Activated T-helper 1 cell treated with anti-CD3 and anti-CD28 coated beads, Interleukin-12 subunit alpha, Interleukin-12 subunit beta, Interleukin-2, Interleukin-4 antibody, amounts not matched to agents 30 ng/mL and 10 ng/mL and 1 ng/mL, durations not matched to agents 14 hours and 24 hours and 36 hours (primary cell): ENCODE measurements around the gene SPHK2. TPM values are rescaled to one million over a fixed set of nuclear protein-coding genes. Genes with fewer than 3 reads are reported as not detected.
A peak's percentile ranks its signal among the peaks of the same experiment; 100 is the strongest.

Experiments used
- DNase-seq: peaks from one replicate; pipeline ENCODE4 v3.0.0; 2021; ENCODE audit warnings: low spot score
- H3K27ac Mint-ChIP-seq: one replicate; pipeline ENCODE4 v1.8.0; 2021; ENCODE audit warnings: mild to moderate bottlenecking, mixed read lengths
- H3K27me3 Mint-ChIP-seq: one replicate; pipeline ENCODE4 v1.8.0; 2022; ENCODE audit warnings: mild to moderate bottlenecking, moderate library complexity, mixed read lengths; ENCODE audit not compliant: insufficient read depth
- H3K36me3 Mint-ChIP-seq: one replicate; pipeline ENCODE4 v1.8.0; 2021; ENCODE audit warnings: low read depth, mixed read lengths
- H3K4me1 Mint-ChIP-seq: one replicate; pipeline ENCODE4 v1.8.0; 2021; ENCODE audit warnings: low read depth, mixed read lengths
- H3K4me3 Mint-ChIP-seq: one replicate; pipeline ENCODE4 v1.8.0; 2021; ENCODE audit warnings: mild to moderate bottlenecking, moderate library complexity, mixed read lengths
- H3K9me3 Mint-ChIP-seq: one replicate; pipeline ENCODE4 v1.8.0; 2021; ENCODE audit warnings: mixed read lengths
- intact Hi-C: fragments of 100-400 bp; cut with micrococcal nuclease; formaldehyde crosslinking; loops from one replicate; pipeline ENCODE4 v1.15.1; 2024
- total RNA-seq: library from RNA; stranded (reverse); gene quantifications from 2 replicates; pipeline ENCODE4 v1.2.3, GENCODE V29; 2022

Gene SPHK2
- total RNA-seq, 1 donor from 2014 or later: 44.1 TPM

DNA sequence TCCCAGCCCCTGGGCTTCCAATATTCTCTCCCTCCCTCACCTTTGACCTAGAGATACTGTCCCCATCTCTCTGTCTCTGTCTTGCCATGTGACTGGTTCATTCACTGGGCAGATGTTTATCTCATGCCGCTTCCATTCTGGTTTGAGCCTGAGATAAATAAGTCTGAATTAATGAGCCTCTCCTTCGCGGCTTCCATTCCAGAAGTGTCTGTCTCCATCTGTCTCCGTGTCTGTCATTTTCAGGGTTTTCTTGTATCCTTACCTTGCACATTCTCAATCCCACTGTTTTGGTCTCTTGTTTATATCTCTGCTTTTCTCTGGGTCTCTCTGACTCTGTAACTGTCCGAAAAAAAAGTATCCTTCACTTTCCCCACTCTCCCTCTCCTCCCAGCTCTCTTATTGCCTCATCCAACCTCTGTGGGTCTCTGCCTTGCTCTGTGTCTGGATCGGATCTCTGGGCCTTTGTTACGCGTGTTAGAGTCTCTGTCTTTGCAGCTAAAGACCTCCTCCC, 4.3 kb downstream of the SPHK2 start:
- intact Hi-C loops: loop anchor here (1.0 to 5.0 kb wide), 3 partner anchors 11 to 1019 kb away; partner anchors contain the start of genes RRAS and SCAF1
- peak overlapping the region; percentile 94 for H3K27ac Mint-ChIP-seq
- DNase-seq: no peak
- H3K9me3 Mint-ChIP-seq: no peaks in the 10 kb centered on the region
- peaks cover 41% of the 10 kb centered on the region for H3K4me1 Mint-ChIP-seq
- H3K27me3 Mint-ChIP-seq: no peaks in the 10 kb centered on the region
- H3K36me3 Mint-ChIP-seq: peaks cover 30% of the 10 kb centered on the region
- H3K4me3 Mint-ChIP-seq: peak overlapping the region; percentile 83

DNA sequence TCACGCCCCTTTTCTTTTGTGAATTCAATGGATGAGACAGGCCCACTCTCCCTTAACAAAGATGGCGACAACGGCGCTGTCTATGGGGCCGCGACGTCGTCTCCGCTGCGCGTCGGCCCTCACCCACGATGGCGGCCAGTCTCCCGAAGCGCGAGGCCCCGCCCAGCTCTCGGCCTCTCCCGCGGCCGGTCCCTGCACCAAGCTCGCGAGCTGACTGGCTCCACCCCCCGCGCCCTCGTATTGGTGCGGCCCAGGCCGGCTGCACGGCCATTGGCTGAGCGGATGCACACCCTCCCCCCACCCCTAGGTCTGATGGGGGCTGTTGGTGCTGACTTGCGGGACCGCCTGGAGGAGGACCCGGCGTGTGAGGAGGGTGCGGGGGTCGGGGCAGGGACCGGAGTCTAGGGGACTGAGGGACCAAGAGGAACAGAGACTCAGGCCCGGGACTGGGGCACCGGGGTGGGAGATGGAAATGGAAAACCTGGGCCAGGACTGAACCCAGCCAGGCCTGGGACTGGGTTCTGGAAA, 4.8 kb downstream of the SPHK2 start:
- intact Hi-C loops: loop anchor here (1.0 to 5.0 kb wide), 3 partner anchors 10 to 1018 kb away; partner anchors contain the start of genes RRAS and SCAF1
- DNase-seq: peak; percentile 97
- Mint-ChIP-seq H3K9me3 (no peaks in the 10 kb centered on the region), H3K36me3 (peaks cover 27% of the 10 kb centered on the region), H3K27ac (peak overlapping the region; percentile 94), H3K4me3 (peak overlapping the region; percentile 83), H3K27me3 (no peaks in the 10 kb centered on the region), H3K4me1 (peaks cover 39% of the 10 kb centered on the region)

DNA sequence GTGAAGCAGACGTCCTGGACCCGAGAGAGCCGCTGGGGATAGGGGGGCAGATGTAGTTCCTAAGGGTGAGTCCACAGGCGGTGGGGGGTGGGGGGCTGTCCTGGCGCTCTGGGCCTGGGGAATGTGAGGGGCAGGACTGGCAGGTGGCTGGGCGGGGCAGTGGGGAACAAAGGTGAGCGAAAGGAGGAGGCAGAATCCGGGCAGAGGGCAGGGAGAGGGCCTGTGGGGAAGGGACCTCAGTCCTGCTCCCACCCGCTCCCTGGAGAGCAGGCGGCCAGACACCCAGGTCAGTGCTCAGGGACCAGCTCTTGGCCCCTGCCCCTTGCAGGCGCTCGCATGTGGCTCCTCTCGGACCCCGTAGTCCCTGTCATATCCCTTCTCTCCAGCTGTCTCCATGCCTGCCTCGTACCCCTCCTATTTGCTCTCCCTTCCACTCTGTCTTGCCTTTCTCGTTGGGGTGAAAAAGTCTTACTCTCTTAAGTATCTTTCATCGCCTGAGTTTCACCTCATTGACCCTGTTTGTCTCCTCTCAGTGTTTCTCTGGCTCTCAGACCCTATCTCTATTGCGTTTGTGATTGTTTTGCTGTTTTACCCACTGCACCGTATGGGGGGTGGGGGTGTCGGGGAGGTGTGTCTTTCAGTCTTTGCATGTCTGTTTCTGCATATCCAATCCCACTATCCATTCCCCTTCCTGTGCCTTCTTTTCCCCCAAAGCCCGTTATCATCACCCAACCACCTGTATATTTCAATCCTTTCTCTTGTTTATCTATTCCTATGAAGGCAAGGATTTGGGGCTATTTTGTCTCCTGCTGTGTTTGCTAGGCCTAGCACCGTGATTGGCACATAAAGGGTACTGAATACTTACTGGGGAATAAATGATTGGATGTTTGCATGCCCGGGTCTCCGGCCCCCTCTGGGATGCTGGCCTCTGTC, 5.8 kb downstream of the SPHK2 start:
- peak overlapping the region; percentile 94 for H3K27ac Mint-ChIP-seq
- intact Hi-C loops: loop anchor here (1.0 to 5.0 kb wide), 3 partner anchors 9 to 1017 kb away; partner anchors contain the start of genes RRAS and SCAF1
- H3K9me3 Mint-ChIP-seq: no peaks in the 10 kb centered on the region
- H3K4me1 Mint-ChIP-seq: peaks cover 32% of the 10 kb centered on the region
- no peaks in the 10 kb centered on the region for H3K27me3 Mint-ChIP-seq
- H3K36me3 Mint-ChIP-seq: peaks cover 25% of the 10 kb centered on the region
- no peak for DNase-seq
- peak overlapping the region; percentile 83 for H3K4me3 Mint-ChIP-seq

DNA sequence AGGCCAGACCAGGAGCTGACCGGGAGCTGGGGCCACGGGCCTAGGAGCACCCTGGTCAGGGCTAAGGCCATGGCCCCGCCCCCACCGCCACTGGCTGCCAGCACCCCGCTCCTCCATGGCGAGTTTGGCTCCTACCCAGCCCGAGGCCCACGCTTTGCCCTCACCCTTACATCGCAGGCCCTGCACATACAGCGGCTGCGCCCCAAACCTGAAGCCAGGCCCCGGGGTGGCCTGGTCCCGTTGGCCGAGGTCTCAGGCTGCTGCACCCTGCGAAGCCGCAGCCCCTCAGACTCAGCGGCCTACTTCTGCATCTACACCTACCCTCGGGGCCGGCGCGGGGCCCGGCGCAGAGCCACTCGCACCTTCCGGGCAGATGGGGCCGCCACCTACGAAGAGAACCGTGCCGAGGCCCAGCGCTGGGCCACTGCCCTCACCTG, 6.6 kb downstream of the SPHK2 start:
- Mint-ChIP-seq H3K9me3 (no peaks in the 10 kb centered on the region), H3K27ac (no peak overlapping the region), H3K4me3 (no peak overlapping the region), H3K4me1 (peaks cover 28% of the 10 kb centered on the region), H3K27me3 (no peaks in the 10 kb centered on the region), H3K36me3 (peaks cover 27% of the 10 kb centered on the region)
- no peak for DNase-seq
- intact Hi-C loops: loop anchor here (2.0 kb wide), 1 partner anchor 35 kb away; no protein-coding TSS in a partner anchor

DNA sequence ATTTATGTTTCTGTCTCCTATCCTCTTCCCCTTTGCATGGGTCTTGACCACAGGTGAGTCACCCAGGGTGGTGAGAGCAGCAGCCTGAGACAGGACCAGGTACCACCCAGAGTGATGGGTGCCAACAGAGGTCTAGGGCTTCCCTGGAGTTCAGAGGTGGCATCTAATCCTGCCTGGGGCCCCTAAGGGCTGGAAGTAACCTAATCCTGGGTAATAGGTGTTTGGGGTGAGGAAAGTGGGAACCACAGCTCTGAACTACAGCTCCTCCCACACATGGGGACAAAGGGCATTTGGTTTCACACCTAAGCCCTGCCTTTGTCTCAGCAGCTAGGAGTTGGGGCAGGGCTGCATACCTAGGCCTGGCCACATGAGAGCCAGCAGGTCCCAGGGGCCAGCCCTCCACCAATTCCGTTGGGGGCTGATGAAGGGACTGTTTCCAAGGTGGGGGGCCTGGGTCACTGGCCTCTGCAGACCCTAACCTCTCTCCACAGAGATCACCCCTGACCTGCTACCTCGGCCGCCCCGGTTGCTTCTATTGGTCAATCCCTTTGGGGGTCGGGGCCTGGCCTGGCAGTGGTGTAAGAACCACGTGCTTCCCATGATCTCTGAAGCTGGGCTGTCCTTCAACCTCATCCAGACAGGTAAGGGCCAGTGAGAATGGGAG, 8.0 kb downstream of the SPHK2 start:
- Mint-ChIP-seq H3K4me1 (peaks cover 26% of the 10 kb centered on the region), H3K9me3 (no peaks in the 10 kb centered on the region), H3K36me3 (peaks cover 20% of the 10 kb centered on the region), H3K4me3 (no peak overlapping the region), H3K27me3 (no peaks in the 10 kb centered on the region), H3K27ac (peak overlapping the region; percentile 48)
- no peak for DNase-seq
- intact Hi-C loops: no loop called here

DNA sequence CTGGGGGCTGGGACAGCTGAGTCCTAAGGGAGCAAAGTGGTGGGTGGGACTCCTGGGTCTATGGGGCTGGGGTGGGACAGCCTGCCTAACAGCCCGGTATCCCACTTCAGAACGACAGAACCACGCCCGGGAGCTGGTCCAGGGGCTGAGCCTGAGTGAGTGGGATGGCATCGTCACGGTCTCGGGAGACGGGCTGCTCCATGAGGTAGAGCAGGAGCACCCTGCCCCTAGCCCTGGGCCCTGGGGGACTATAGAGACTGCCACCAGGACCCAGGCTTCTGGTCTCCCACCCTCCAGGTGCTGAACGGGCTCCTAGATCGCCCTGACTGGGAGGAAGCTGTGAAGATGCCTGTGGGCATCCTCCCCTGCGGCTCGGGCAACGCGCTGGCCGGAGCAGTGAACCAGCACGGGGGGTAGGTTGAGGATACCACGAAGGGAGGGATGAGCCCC, 8.6 kb downstream of the SPHK2 start:
- H3K9me3 Mint-ChIP-seq: no peaks in the 10 kb centered on the region
- no peak for DNase-seq
- peaks cover 20% of the 10 kb centered on the region for H3K36me3 Mint-ChIP-seq
- H3K27me3 Mint-ChIP-seq: no peaks in the 10 kb centered on the region
- intact Hi-C loops: no loop called here
- H3K27ac Mint-ChIP-seq: no peak overlapping the region
- H3K4me1 Mint-ChIP-seq: peaks cover 23% of the 10 kb centered on the region
- no peak overlapping the region for H3K4me3 Mint-ChIP-seq

DNA sequence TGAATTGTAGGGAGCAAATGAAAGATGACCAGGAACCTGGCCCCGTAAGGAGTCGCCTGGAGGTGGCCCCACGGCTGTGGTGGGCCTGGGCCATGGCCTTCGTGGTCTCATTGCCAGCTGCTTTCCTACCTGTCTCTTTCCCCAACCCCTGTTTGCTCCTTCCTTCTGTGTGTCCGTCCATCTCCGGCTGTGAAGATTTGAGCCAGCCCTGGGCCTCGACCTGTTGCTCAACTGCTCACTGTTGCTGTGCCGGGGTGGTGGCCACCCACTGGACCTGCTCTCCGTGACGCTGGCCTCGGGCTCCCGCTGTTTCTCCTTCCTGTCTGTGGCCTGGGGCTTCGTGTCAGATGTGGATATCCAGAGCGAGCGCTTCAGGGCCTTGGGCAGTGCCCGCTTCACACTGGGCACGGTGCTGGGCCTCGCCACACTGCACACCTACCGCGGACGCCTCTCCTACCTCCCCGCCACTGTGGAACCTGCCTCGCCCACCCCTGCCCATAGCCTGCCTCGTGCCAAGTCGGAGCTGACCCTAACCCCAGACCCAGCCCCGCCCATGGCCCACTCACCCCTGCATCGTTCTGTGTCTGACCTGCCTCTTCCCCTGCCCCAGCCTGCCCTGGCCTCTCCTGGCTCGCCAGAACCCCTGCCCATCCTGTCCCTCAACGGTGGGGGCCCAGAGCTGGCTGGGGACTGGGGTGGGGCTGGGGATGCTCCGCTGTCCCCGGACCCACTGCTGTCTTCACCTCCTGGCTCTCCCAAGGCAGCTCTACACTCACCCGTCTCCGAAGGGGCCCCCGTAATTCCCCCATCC, 9.4 kb downstream of the SPHK2 start:
- Mint-ChIP-seq H3K9me3 (no peaks in the 10 kb centered on the region), H3K36me3 (peaks cover 15% of the 10 kb centered on the region), H3K4me1 (peaks cover 16% of the 10 kb centered on the region), H3K4me3 (no peak overlapping the region), H3K27ac (no peak overlapping the region), H3K27me3 (no peaks in the 10 kb centered on the region)
- intact Hi-C loops: no loop called here
- DNase-seq: no peak

DNA sequence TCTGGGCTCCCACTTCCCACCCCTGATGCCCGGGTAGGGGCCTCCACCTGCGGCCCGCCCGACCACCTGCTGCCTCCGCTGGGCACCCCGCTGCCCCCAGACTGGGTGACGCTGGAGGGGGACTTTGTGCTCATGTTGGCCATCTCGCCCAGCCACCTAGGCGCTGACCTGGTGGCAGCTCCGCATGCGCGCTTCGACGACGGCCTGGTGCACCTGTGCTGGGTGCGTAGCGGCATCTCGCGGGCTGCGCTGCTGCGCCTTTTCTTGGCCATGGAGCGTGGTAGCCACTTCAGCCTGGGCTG, 9.9 kb downstream of the SPHK2 start:
- H3K27me3 Mint-ChIP-seq: no peaks in the 10 kb centered on the region
- intact Hi-C loops: no loop called here
- peaks cover 17% of the 10 kb centered on the region for H3K4me1 Mint-ChIP-seq
- H3K36me3 Mint-ChIP-seq: peaks cover 13% of the 10 kb centered on the region
- H3K4me3 Mint-ChIP-seq: no peak overlapping the region
- DNase-seq: no peak
- H3K9me3 Mint-ChIP-seq: no peaks in the 10 kb centered on the region
- no peak overlapping the region for H3K27ac Mint-ChIP-seq

DNA sequence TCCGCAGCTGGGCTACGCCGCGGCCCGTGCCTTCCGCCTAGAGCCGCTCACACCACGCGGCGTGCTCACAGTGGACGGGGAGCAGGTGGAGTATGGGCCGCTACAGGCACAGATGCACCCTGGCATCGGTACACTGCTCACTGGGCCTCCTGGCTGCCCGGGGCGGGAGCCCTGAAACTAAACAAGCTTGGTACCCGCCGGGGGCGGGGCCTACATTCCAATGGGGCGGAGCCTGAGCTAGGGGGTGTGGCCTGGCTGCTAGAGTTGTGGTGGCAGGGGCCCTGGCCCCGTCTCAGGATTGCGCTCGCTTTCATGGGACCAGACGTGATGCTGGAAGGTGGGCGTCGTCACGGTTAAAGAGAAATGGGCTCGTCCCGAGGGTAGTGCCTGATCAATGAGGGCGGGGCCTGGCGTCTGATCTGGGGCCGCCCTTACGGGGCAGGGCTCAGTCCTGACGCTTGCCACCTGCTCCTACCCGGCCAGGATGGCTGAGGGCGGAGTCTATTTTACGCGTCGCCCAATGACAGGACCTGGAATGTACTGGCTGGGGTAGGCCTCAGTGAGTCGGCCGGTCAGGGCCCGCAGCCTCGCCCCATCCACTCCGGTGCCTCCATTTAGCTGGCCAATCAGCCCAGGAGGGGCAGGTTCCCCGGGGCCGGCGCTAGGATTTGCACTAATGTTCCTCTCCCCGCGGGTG, 10.4 kb downstream of the SPHK2 start:
- DNase-seq: no peak
- H3K4me3 Mint-ChIP-seq: no peak overlapping the region
- peaks cover 13% of the 10 kb centered on the region for H3K36me3 Mint-ChIP-seq
- intact Hi-C loops: loop anchor here (10.0 kb wide), 1 partner anchor 485 kb away; the partner anchor contains the start of genes C19orf73, LIN7B and PPFIA3
- H3K27me3 Mint-ChIP-seq: no peaks in the 10 kb centered on the region
- no peaks in the 10 kb centered on the region for H3K9me3 Mint-ChIP-seq
- no peak overlapping the region for H3K27ac Mint-ChIP-seq
- peaks cover 18% of the 10 kb centered on the region for H3K4me1 Mint-ChIP-seq

DNA sequence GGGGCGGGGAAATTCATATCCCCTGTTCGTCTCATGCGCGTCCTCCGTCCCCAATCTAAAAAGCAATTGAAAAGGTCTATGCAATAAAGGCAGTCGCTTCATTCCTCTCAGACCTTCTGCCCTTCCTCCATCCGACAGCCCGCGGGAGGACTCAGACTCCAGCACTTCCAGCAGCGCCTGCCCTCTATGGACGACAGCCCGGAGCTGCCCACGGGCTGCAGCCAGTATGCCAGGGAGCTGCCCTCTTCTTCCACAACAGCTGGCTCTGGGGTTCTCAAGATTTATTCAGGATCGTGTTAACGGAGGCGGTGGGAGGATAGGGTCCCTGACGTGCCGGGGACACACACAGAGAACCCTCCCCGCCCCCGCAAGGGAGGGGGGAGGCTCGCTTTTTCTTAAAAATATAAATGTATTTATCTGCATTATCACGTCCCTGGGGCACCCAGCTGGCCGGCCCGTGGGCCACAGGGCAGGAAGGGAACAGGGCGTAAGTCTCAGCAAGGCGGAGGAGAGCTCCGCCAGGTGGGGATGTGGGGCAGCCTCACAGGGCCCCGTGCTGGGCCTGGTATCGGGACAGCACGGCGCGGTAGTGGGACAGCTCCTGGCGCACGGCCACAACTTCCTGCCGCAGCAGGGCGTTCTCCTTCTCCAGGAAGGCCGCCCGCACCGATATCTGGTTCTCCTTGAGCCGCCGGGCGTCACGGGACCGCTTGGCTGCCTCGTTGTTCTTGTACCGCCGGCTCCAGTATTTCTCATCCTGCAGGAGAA, 11.2 kb downstream of the SPHK2 start:
- DNase-seq: no peak
- Mint-ChIP-seq H3K36me3 (peaks cover 9% of the 10 kb centered on the region), H3K27me3 (no peaks in the 10 kb centered on the region), H3K9me3 (no peaks in the 10 kb centered on the region), H3K27ac (no peak overlapping the region), H3K4me1 (peaks cover 12% of the 10 kb centered on the region), H3K4me3 (no peak overlapping the region)
- intact Hi-C loops: loop anchor here (10.0 kb wide), 1 partner anchor 484 kb away; the partner anchor contains the start of genes C19orf73, LIN7B and PPFIA3

DNA sequence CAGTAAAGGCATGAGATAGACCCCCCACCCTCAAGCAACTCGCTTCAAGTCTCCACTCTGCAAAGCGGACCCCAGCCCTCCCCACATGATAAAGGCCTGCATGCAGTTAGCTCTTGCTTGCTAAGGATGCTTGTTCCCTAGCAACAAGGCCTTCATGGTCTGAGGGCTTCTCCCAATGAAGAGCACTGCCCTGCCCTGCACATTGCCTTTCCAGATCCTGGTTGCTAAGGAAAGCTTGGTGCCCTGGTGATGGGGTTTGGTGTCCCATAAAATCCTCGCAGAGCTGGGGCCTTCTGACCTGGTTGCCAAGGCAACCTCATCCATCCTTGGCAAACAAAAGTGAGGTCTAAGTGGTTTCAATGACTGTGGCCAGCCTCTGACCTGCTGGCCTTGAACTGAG, 11.9 kb downstream of the SPHK2 start:
- Mint-ChIP-seq H3K4me3 (no peak overlapping the region), H3K9me3 (no peaks in the 10 kb centered on the region), H3K4me1 (peaks cover 16% of the 10 kb centered on the region), H3K36me3 (peaks cover 9% of the 10 kb centered on the region), H3K27me3 (no peaks in the 10 kb centered on the region), H3K27ac (no peak overlapping the region)
- intact Hi-C loops: loop anchor here (10.0 kb wide), 1 partner anchor 484 kb away; the partner anchor contains the start of genes C19orf73, LIN7B and PPFIA3
- DNase-seq: no peak
